ENCODE measurements around the gene NABP2. TPM values are rescaled to one million over a fixed set of nuclear protein-coding genes. Genes with fewer than 3 reads are reported as not detected.

NABP2 gene
- total RNA-seq, 1 donor from 2014 or later = 40.5 TPM

DNA sequence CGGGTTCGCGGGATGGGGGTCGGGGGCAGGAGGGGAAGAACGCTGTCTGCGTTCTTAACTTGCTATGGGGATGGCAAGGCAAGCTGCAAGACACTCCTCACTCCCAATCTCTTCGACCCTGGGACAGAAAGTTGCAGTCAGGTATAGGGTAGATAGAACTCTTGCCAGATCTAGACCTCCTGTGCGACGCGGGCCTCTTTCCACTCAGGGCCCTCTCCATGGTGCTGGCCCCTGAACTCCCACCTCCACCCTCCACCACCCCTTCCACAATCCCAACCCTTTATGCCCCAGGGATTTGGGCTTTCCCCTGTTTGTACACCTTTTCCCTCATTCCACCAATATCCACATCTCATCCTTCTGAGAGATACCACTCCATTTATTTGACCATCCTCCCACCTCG is 812 bp downstream of the NABP2 start:
- Histone ChIP-seq H3K27me3 (ENCODE audit: control insufficient read depth, insufficient read depth, low read length) (no peaks in the 10 kb centered on the region), H3K36me3 (ENCODE audit: control insufficient read depth, insufficient read depth, low read length) (peaks cover 2% of the 10 kb centered on the region), H3K4me3 (ENCODE audit: low read depth, low read length) (peak overlapping the region; percentile 59)
- TF ChIP-seq, protein P1, sequence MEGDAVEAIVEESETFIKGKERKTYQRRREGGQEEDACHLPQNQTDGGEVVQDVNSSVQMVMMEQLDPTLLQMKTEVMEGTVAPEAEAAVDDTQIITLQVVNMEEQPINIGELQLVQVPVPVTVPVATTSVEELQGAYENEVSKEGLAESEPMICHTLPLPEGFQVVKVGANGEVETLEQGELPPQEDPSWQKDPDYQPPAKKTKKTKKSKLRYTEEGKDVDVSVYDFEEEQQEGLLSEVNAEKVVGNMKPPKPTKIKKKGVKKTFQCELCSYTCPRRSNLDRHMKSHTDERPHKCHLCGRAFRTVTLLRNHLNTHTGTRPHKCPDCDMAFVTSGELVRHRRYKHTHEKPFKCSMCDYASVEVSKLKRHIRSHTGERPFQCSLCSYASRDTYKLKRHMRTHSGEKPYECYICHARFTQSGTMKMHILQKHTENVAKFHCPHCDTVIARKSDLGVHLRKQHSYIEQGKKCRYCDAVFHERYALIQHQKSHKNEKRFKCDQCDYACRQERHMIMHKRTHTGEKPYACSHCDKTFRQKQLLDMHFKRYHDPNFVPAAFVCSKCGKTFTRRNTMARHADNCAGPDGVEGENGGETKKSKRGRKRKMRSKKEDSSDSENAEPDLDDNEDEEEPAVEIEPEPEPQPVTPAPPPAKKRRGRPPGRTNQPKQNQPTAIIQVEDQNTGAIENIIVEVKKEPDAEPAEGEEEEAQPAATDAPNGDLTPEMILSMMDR (IDR thresholded peaks at IDR 0.05; ENCODE audit: insufficient read depth, low read length, severe bottlenecking) = no peak
- FAIRE-seq = no peak
- DNase-seq (ENCODE audit: low read depth) = no peak

GRCh38 chr12:56229082-56229481 is 4.9 kb downstream of the NABP2 start:
- no peaks in the 10 kb centered on the region for H3K27me3 ChIP-seq (ENCODE audit: control insufficient read depth, insufficient read depth, low read length)
- FAIRE-seq = no peak
- H3K4me3 ChIP-seq (ENCODE audit: low read depth, low read length) = no peak overlapping the region
- H3K36me3 ChIP-seq (ENCODE audit: control insufficient read depth, insufficient read depth, low read length) = peaks cover 2% of the 10 kb centered on the region
- no peak for DNase-seq (ENCODE audit: low read depth)
- TF ChIP-seq, protein P1 (IDR thresholded peaks at IDR 0.05; ENCODE audit: insufficient read depth, low read length, severe bottlenecking) = no peak

DNA sequence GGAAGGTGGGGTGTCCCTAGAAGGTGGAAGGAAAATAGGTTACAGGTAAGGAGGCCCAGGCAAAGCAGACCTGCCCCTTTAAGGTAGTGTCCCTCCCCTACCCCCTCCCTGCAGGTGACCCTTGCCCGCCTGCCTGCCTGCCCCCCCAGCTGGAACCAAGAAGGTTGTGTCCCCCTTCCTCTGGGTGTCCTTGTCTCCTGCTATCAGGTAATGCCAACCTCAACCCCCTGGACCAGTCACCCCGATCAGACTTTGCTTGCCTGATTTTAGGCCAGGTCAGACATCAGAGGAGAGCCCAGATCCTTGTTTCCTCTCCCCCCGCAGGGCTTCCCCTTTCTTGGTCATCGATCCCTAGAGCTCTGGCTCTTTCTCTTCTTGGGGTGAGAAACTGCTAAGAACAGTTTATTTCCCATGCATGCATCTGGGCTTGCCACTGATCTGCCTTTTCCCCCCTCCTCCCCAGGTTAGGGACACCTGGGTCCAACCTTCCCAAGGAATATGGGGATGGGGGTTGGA is 5.8 kb downstream of the NABP2 start, which contains the start of gene SLC39A5:
TSS of gene SLC39A5 (plus strand) at position 136 of the 516 bp plus-strand sequence. CDS start 1,224 bp downstream, outside the sequence.
- TF ChIP-seq, protein P1 (IDR thresholded peaks at IDR 0.05; ENCODE audit: insufficient read depth, low read length, severe bottlenecking) = no peak
- Histone ChIP-seq H3K36me3 (ENCODE audit: control insufficient read depth, insufficient read depth, low read length) (peaks cover 2% of the 10 kb centered on the region), H3K4me3 (ENCODE audit: low read depth, low read length) (no peak within 1 kb of the TSS), H3K27me3 (ENCODE audit: control insufficient read depth, insufficient read depth, low read length) (no peaks in the 10 kb centered on the region)
- FAIRE-seq (no peak), DNase-seq (ENCODE audit: low read depth) (no peak)

- TF ChIP-seq, protein P1 (IDR thresholded peaks at IDR 0.05; ENCODE audit: insufficient read depth, low read length, severe bottlenecking) = no peak
- Histone ChIP-seq H3K36me3 (ENCODE audit: control insufficient read depth, insufficient read depth, low read length) (peaks cover 2% of the 10 kb centered on the region), H3K4me3 (ENCODE audit: low read depth, low read length) (no peak overlapping the region), H3K27me3 (ENCODE audit: control insufficient read depth, insufficient read depth, low read length) (no peaks in the 10 kb centered on the region)
- FAIRE-seq = no peak
- DNase-seq (ENCODE audit: low read depth) = no peak
Observed at GRCh38 chr12:56230432-56231183, 6.5 kb downstream of the NABP2 start.

DNA sequence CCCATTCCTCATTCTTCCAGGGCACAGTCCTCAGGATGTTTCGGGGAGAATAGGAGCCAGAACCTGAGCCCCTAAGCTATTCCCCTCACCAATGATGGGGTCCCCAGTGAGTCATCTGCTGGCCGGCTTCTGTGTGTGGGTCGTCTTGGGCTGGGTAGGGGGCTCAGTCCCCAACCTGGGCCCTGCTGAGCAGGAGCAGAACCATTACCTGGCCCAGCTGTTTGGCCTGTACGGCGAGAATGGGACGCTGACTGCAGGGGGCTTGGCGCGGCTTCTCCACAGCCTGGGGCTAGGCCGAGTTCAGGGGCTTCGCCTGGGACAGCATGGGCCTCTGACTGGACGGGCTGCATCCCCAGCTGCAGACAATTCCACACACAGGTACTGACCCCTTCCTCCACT is 7.0 kb downstream of the NABP2 start:
- no peak for FAIRE-seq
- Histone ChIP-seq H3K27me3 (ENCODE audit: control insufficient read depth, insufficient read depth, low read length) (no peaks in the 10 kb centered on the region), H3K36me3 (ENCODE audit: control insufficient read depth, insufficient read depth, low read length) (peaks cover under 1% of the 10 kb centered on the region), H3K4me3 (ENCODE audit: low read depth, low read length) (no peak overlapping the region)
- TF ChIP-seq, protein P1 (IDR thresholded peaks at IDR 0.05; ENCODE audit: insufficient read depth, low read length, severe bottlenecking) = no peak
- DNase-seq (ENCODE audit: low read depth) = no peak
